Cardiac fibroblast (primary cell): ENCODE data around the gene CATSPER3.

Source experiments
- DNase-seq, 2 donors: peaks; one replicate each; pipeline versions ENCODE4 v3.0.0 to v3.0.0-alpha.2; 2010; ENCODE audit warnings: low read depth in 2 of 2
- H3K4me3 ChIP-seq, 2 donors: replicated peaks in 1 of 2; 1 replicate in 1 of 2; 2 replicates in 1 of 2; pipeline ENCODE4 v1.5.1; 2011; ENCODE audit warnings: low read depth in 2 of 2, low read length in 2 of 2, mild to moderate bottlenecking in 2 of 2, moderate library complexity in 1 of 2
- TF ChIP-seq, protein P1 (sequence below): IDR thresholded peaks from one replicate; pipeline ENCODE4 v1.5.1; 2011; ENCODE audit warnings: low read depth, mild to moderate bottlenecking, low read length, inconsistent platforms

CATSPER3 gene

DNA sequence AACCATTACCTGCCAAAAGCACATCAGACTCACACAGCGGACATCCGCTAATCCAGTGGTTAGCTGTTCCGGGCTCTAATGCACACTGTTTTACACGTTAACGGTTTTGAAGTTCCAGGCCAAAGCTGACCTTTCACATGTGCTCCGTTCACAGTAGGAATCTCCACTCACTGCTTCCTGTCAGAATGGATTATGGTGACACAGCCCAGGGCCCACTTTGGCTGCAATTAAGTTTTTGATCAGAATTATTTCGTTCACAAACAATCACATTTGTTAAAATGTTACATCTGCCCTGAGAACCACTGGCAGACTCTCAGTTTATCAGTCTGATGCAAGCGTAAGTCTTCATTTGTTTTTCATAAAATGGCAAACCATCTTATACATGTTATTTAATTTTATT, 30.2 kb upstream of the CATSPER3 start:
- H3K4me3 ChIP-seq: no peak overlapping the region
- DNase-seq: no peak
- TF ChIP-seq, protein P1, sequence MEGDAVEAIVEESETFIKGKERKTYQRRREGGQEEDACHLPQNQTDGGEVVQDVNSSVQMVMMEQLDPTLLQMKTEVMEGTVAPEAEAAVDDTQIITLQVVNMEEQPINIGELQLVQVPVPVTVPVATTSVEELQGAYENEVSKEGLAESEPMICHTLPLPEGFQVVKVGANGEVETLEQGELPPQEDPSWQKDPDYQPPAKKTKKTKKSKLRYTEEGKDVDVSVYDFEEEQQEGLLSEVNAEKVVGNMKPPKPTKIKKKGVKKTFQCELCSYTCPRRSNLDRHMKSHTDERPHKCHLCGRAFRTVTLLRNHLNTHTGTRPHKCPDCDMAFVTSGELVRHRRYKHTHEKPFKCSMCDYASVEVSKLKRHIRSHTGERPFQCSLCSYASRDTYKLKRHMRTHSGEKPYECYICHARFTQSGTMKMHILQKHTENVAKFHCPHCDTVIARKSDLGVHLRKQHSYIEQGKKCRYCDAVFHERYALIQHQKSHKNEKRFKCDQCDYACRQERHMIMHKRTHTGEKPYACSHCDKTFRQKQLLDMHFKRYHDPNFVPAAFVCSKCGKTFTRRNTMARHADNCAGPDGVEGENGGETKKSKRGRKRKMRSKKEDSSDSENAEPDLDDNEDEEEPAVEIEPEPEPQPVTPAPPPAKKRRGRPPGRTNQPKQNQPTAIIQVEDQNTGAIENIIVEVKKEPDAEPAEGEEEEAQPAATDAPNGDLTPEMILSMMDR: no peak

DNA sequence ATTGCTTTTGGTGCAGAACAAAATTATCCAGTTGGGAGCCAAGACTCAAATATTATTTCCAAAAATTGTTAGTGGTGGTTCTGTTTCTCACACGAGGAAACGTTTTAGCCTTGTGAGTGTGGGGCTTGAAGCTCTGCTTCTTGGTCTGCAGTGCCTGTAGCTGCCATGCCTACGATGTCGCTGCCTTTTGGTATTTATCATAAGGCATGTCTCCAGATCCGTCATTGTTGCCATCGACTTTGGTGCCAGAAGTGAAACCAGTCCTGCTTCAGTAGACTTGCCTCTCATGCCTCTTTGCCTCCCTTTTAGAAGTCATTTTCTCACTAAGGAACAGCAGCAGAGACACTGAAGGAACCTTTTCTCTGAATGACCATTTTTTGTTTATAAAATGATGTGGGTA, 29.7 kb upstream of the CATSPER3 start:
- DNase-seq: no peak
- H3K4me3 ChIP-seq: no peak overlapping the region
- TF ChIP-seq, protein P1: no peak

DNA sequence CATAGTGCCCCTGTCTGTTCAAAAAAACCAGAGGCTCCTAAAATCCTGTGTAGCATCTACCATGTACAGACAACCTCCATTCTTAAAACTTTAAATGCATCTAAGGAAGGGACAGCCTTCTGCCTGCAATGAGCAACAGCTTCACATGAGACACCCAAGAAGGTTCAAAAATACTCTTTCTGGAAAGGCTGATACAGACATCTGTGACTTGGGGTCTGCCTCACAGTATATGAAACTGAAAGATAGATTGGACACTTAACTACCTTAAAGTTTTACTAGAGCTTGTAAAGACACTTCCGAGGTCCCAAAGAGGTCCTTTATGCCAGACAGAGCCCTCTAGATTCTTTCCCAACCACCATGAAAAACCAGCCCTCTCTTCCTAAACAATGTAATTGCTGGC, 28.2 kb upstream of the CATSPER3 start:
- H3K4me3 ChIP-seq: no peak overlapping the region

DNA sequence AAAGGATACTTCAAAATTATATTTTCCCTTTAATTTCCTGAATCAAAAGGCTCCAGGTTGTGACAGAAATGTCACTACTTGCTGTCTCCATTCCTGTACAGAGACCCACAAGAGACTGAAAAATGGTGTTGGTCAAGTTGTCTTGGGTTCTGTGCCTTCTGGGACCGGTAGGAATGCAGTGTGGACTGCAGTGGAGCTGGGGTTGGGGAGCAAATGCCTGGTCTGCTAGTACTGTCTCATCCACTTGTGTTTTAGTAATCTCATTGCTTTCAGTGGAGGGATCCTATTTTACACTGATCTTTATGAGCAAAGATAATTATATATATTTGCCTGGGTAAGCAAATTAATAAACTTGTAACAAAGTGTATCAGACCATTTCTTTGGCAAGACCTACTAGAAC, 24.2 kb upstream of the CATSPER3 start:
- no peak for DNase-seq
- no peak overlapping the region for H3K4me3 ChIP-seq
- TF ChIP-seq, protein P1: no peak

More for the DNA sequence above, 28.2 kb upstream of the CATSPER3 start:
- TF ChIP-seq, protein P1: no peak
- no peak for DNase-seq

DNA sequence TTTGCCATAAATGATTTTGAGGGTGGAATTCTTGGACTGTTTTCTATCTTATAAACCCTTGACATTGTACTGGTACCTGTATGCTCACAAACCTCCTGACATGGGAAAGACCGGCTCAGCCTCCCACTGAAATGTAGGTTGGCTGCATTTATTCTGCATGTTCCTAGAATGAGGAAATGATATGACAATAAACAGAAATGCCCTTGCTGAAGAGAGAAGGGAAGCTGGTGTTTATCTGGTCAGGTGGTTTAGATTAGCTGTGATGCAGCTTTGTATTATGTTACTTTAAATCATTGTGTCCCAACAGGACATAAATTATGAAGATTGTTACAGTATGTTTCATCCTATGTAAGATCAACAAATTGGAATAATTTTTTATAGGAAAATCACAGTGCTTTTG, 23.1 kb upstream of the CATSPER3 start:
- no peak overlapping the region for H3K4me3 ChIP-seq
- DNase-seq: no peak
- TF ChIP-seq, protein P1: no peak

DNA sequence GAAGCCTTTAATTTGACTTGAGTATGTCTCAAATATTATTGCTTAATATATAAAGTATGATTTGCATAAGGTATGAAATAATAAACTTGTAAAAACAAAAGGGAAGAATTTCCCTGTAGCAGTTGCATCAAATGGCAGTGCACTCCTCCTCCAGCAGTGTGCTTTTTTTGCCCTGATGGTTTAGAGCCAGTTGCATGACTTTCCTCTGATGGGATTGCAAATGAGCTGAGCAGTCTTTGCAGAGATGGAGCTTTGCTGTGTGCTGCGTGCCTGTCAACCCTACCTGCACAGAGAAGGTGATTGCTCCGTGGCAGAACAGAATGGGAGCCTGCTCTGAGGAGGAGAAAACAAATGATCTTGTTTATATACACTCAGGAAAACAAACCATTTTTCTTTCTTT, 22.7 kb upstream of the CATSPER3 start:
- DNase-seq: no peak
- TF ChIP-seq, protein P1: no peak
- no peak overlapping the region for H3K4me3 ChIP-seq

DNA sequence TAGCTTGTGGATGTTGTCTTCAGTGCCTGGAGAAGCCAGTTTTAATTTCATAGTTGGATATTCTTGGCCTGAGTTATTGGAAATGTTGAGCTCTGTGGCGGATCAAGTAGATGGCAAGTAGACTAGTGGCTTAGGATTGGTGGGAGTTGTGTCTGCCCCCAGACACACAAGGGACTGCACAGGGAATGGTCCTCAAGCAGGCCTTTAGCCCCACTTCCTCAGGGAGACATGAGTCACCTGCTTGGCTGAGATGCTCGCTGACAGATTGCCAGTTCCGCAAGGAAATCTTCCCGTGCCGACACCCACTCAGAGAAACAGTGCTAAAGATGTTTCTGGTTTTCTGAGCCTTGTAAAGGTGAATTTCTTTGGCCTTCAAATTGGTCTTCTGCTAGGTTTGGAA, 18.8 kb upstream of the CATSPER3 start:
- DNase-seq: peak; percentile 61 to 64
- TF ChIP-seq, protein P1: no peak

More for the DNA sequence above, 18.8 kb upstream of the CATSPER3 start:
- H3K4me3 ChIP-seq: no peak overlapping the region
